Fibroblast of lung (primary cell): ENCODE measurements around the gene CDHR4. TPM values are rescaled to one million over a fixed set of nuclear protein-coding genes. Genes with fewer than 3 reads are reported as not detected.

Experiments used
- DNase-seq, 2 donors: peaks; one replicate each; pipeline versions ENCODE4 v3.0.0 to v3.0.0-alpha.2; 2010; ENCODE audit warnings: low read depth in 2 of 2
- H2AFZ ChIP-seq: 2 replicates; pipeline ENCODE4 v1.5.1; 2012; ENCODE audit warnings: low read length, control low read depth, inconsistent platforms
- H3K27ac ChIP-seq: 2 replicates; pipeline ENCODE4 v1.5.1; 2011; ENCODE audit warnings: low read length, control low read depth; ENCODE audit not compliant: insufficient read depth
- H3K27me3 ChIP-seq: 2 replicates; pipeline ENCODE4 v1.5.1; 2011; ENCODE audit warnings: mild to moderate bottlenecking, low read length; ENCODE audit not compliant: control insufficient read depth, insufficient read depth
- H3K36me3 ChIP-seq: 2 replicates; pipeline ENCODE4 v1.5.1; 2011; ENCODE audit warnings: low read length; ENCODE audit not compliant: control insufficient read depth, insufficient read depth
- H3K4me1 ChIP-seq: 2 replicates; pipeline ENCODE4 v1.5.1; 2011; ENCODE audit warnings: low read length; ENCODE audit not compliant: control insufficient read depth, insufficient read depth; ENCODE audit errors: extremely low read depth
- H3K4me2 ChIP-seq: 2 replicates; pipeline ENCODE4 v1.5.1; 2011; ENCODE audit warnings: low read length, control low read depth; ENCODE audit not compliant: insufficient read depth; ENCODE audit errors: extremely low read depth
- H3K4me3 ChIP-seq, 4 experiments: fragments of 200-600 bp in 1 of 4; sonication (generic) in 1 of 4; replicated peaks in 1 of 4; 2 replicates each; pipeline ENCODE4 v1.5.1; 2011 to 2016; ENCODE audit warnings: low read length in 4 of 4, low read depth in 3 of 4, mild to moderate bottlenecking in 3 of 4, control low read depth in 2 of 4, inconsistent platforms in 1 of 4, mixed read lengths in 1 of 4; ENCODE audit not compliant: insufficient read depth in 1 of 4; ENCODE audit errors: control extremely low read depth in 1 of 4
- H3K79me2 ChIP-seq: 2 replicates; pipeline ENCODE4 v1.5.1; 2012; ENCODE audit warnings: mild to moderate bottlenecking, low read length, inconsistent platforms; ENCODE audit not compliant: control insufficient read depth, insufficient read depth
- H3K9ac ChIP-seq: 2 replicates; pipeline ENCODE4 v1.5.1; 2011; ENCODE audit warnings: mild to moderate bottlenecking, low read length, control low read depth; ENCODE audit not compliant: insufficient read depth
- H3K9me3 ChIP-seq: 2 replicates; pipeline ENCODE4 v1.5.1; 2012; ENCODE audit warnings: low read depth, low read length; ENCODE audit not compliant: control insufficient read depth, insufficient read depth
- H4K20me1 ChIP-seq: 2 replicates; pipeline ENCODE4 v1.5.1; 2011; ENCODE audit warnings: low read length; ENCODE audit not compliant: control insufficient read depth, insufficient read depth; ENCODE audit errors: extremely low read depth
- EZH2 ChIP-seq: IDR thresholded peaks from 2 replicates; pipeline ENCODE4 v1.5.1; 2012; ENCODE audit warnings: low read length, control low read depth, mild to moderate bottlenecking; ENCODE audit errors: missing control alignments
- polyA plus RNA-seq, 2 donors: library from polyadenylated mRNA; depleted of rRNA in 1 of 2; stranded (reverse) in 1 of 2; unstranded in 1 of 2; fragments of >200 nt; gene quantifications; 2 replicates each; pipeline ENCODE4 v1.2.1, GENCODE V29; 2011 to 2012; ENCODE audit warnings: missing spikeins in 1 of 2
- total RNA-seq: library from RNA; depleted of rRNA; stranded (reverse); fragments of >200 nt; gene quantifications from 2 replicates; pipeline ENCODE4 v1.2.1, GENCODE V29; 2014
- TF ChIP-seq, protein P1 (sequence below), 2 donors: IDR thresholded peaks in 1 of 2; conservative IDR thresholded peaks in 1 of 2; 1 replicate in 1 of 2; 2 replicates in 1 of 2; pipeline ENCODE4 v1.5.1; 2011 to 2012; ENCODE audit warnings: low read length in 2 of 2, control low read depth in 1 of 2, inconsistent platforms in 1 of 2, low read depth in 1 of 2, mild to moderate bottlenecking in 1 of 2

The CDHR4 gene
- total and polyA plus RNA-seq, 2 donors (not counting 1 experiment from before 2014, with no cell fraction given): not detected

DNA sequence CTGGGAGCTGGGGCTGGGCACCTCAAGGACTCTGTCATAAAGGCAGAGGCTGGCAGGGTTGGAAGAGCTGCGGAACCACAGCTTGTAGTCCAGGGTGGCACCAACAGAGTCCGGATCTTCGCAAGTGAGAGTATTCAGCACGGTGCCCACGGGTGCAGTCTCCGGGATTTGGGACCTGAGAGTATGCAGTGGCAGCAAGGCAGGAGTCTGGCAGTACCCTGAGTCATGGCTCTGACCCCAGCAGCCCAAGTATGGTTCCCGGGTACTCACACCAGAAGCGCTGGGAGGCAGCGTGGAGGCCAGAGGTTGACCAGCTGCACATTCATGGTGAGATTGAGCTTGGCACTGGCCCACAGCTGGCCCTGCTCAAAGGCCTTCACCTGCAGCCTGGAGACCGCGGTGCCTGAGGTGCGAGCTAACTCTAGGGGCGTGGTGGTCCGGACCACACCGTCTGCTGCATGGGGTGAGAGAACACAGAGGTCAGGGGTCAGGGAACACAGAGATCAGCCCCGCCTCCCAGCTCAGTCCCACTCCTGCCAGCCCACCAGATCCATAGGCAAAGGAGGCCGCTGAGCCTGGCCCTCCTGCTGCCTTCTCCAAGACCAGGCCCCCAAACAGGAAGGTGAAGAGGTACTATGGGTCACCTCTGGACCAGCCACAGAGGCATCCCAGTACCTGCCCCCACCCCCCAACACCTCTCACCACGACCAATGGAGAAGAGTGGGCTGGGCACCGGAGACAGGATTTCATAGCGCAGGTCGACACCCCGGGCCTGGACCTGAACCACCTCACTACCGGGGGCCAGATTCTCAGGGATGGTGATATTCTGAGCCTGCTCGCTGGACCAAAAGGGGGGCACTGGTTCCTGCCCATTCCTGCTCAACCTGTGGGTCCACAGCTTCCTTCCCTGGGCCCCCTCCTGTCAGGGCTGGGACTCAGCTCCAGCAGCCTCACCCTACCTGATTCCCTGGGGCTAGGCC is 4.5 kb downstream of the CDHR4 start:
- H3K4me2 ChIP-seq: no peak overlapping the region
- H2AFZ ChIP-seq: no peak overlapping the region
- H3K9ac ChIP-seq: no peak overlapping the region
- H3K27me3 ChIP-seq: no peaks in the 10 kb centered on the region
- no peak overlapping the region for H3K4me3 ChIP-seq
- H3K9me3 ChIP-seq: no peaks in the 10 kb centered on the region
- DNase-seq: no peak
- no peaks in the 10 kb centered on the region for H3K36me3 ChIP-seq
- peaks cover 6% of the 10 kb centered on the region for H3K4me1 ChIP-seq
- no peak overlapping the region for H3K27ac ChIP-seq
- no peaks in the 10 kb centered on the region for H3K79me2 ChIP-seq
- no peak for TF ChIP-seq EZH2
- TF ChIP-seq, protein P1, sequence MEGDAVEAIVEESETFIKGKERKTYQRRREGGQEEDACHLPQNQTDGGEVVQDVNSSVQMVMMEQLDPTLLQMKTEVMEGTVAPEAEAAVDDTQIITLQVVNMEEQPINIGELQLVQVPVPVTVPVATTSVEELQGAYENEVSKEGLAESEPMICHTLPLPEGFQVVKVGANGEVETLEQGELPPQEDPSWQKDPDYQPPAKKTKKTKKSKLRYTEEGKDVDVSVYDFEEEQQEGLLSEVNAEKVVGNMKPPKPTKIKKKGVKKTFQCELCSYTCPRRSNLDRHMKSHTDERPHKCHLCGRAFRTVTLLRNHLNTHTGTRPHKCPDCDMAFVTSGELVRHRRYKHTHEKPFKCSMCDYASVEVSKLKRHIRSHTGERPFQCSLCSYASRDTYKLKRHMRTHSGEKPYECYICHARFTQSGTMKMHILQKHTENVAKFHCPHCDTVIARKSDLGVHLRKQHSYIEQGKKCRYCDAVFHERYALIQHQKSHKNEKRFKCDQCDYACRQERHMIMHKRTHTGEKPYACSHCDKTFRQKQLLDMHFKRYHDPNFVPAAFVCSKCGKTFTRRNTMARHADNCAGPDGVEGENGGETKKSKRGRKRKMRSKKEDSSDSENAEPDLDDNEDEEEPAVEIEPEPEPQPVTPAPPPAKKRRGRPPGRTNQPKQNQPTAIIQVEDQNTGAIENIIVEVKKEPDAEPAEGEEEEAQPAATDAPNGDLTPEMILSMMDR (conservative IDR thresholded peaks at IDR 0.05 in 1 of 2, IDR thresholded peaks at IDR 0.05 in 1 of 2; ENCODE audit: low read depth in 1 of 2, low read length in 2 of 2): no peak
- no peaks in the 10 kb centered on the region for H4K20me1 ChIP-seq

DNA sequence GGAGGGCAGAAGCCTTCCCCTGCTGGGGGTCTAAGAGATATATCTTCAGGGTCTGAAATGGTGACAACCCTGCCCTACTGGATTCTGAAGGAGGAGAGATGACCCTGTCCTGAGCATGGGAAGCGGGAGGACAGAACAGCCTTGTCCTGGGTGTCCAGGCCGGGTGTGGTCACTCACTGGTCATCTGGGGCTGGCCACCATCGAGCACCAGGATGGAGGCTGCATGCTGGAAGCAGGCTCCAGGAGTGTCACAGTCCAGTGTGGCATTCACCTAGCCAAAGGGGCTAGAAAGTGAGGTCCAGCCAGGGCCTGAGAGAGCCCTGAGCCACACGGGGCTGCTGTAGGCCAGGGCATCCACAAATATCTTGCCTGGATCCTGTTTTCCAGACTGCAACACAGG is 5.2 kb downstream of the CDHR4 start:
- H3K9me3 ChIP-seq: no peaks in the 10 kb centered on the region
- no peak for TF ChIP-seq EZH2
- no peaks in the 10 kb centered on the region for H3K36me3 ChIP-seq
- no peak overlapping the region for H2AFZ ChIP-seq
- DNase-seq: no peak
- H3K4me2 ChIP-seq: no peak overlapping the region
- H3K27ac ChIP-seq: no peak overlapping the region
- no peaks in the 10 kb centered on the region for H3K27me3 ChIP-seq
- H3K4me1 ChIP-seq: peaks cover 3% of the 10 kb centered on the region
- no peaks in the 10 kb centered on the region for H3K79me2 ChIP-seq
- H4K20me1 ChIP-seq: no peaks in the 10 kb centered on the region
- H3K9ac ChIP-seq: no peak overlapping the region
- no peak overlapping the region for H3K4me3 ChIP-seq

DNA sequence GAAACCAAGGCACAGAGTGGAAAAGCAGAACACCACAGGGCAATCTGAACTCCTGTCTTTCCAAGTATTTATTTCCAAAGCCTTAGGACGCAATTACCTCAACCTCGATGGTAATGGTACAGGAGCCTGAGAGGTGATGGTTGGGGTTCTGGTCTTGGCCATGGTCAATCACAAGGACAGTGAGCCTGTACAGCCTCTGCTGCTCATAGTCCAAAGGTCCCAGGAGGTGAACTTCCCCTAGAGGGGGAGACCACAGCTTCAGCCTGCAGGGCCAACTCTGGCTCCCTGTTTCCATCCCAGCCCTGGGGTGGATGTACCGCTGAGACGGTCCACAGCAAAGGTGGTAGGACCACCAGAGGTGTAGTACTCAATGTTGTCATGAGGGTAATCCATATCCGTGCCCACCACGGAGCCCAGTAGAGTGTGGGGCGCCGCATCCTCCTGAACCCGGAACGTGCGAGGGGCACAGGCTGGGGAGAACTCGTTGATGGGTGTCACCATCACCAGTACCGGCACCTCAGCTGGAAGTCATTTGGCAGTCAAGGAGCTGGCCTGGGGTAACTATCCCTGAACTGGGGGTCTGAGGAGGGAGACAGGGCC is 6.1 kb downstream of the CDHR4 start:
- H3K9ac ChIP-seq: no peak overlapping the region
- H4K20me1 ChIP-seq: no peaks in the 10 kb centered on the region
- TF ChIP-seq, protein P1 (conservative IDR thresholded peaks at IDR 0.05 in 1 of 2, IDR thresholded peaks at IDR 0.05 in 1 of 2; ENCODE audit: low read depth in 1 of 2, low read length in 2 of 2): no peak
- no peak for TF ChIP-seq EZH2

More for the DNA sequence above, 6.1 kb downstream of the CDHR4 start:
- no peaks in the 10 kb centered on the region for H3K79me2 ChIP-seq
- no peak overlapping the region for H3K4me2 ChIP-seq
- no peaks in the 10 kb centered on the region for H3K27me3 ChIP-seq
- H3K36me3 ChIP-seq: no peaks in the 10 kb centered on the region
- no peaks in the 10 kb centered on the region for H3K4me1 ChIP-seq
- no peaks in the 10 kb centered on the region for H3K9me3 ChIP-seq
- no peak overlapping the region for H3K27ac ChIP-seq
- no peak overlapping the region for H3K4me3 ChIP-seq
- no peak overlapping the region for H2AFZ ChIP-seq
- no peak for DNase-seq
